GM21367 (cell line): ENCODE data around the gene EEIG2.

Source experiments
- ATAC-seq: cut with Tn5 transposase; IDR thresholded peaks from one replicate; pipeline ENCODE4 v1.9.1; 2021; ENCODE audit not compliant: unreplicated experiment

Gene EEIG2

GRCh38 chr1:108575375-108575774 lies 15.5 kb downstream of the EEIG2 start:
- ATAC-seq, result no peak

GRCh38 chr1:108583757-108584427 lies 24.0 kb downstream of the EEIG2 start:
- no peak for ATAC-seq

- ATAC-seq, result no peak
These were observed 24.5 kb downstream of the EEIG2 start for GRCh38 chr1:108584428-108584856.

- no peak for ATAC-seq
These were observed 25.4 kb downstream of the EEIG2 start for GRCh38 chr1:108585313-108585712.

GRCh38 chr1:108590441-108590840 lies 30.5 kb downstream of the EEIG2 start:
- ATAC-seq, result no peak

GRCh38 chr1:108590957-108591356 lies 31.1 kb downstream of the EEIG2 start:
- no peak for ATAC-seq

GRCh38 chr1:108591466-108591865 lies 31.6 kb downstream of the EEIG2 start:
- no peak for ATAC-seq

GRCh38 chr1:108592030-108592759 lies 32.3 kb downstream of the EEIG2 start:
- ATAC-seq, result no peak

GRCh38 chr1:108593448-108593847 lies 33.5 kb downstream of the EEIG2 start:
- no peak for ATAC-seq

- ATAC-seq, result no peak
These were observed 35.6 kb downstream of the EEIG2 start for GRCh38 chr1:108595507-108595906.

GRCh38 chr1:108597041-108597440 lies 37.1 kb downstream of the EEIG2 start:
- ATAC-seq, result no peak

GRCh38 chr1:108598340-108598739 lies 38.4 kb downstream of the EEIG2 start:
- ATAC-seq, result no peak

GRCh38 chr1:108600504-108600903 lies 40.6 kb downstream of the EEIG2 start:
- no peak for ATAC-seq

- ATAC-seq, result no peak
These were observed 42.0 kb downstream of the EEIG2 start for GRCh38 chr1:108601708-108602410.

GRCh38 chr1:108605633-108606032 lies 45.7 kb downstream of the EEIG2 start:
- no peak for ATAC-seq

- no peak for ATAC-seq
These were observed 46.6 kb downstream of the EEIG2 start for GRCh38 chr1:108606478-108606877.

- ATAC-seq, result no peak
These were observed 49.7 kb downstream of the EEIG2 start for GRCh38 chr1:108609483-108610049.
